Nephron (organoid): ENCODE data around the gene DISP3.

Experiments
- H3K27ac Mint-ChIP-seq, 3 experiments: 2 replicates each; pipeline ENCODE4 v1.8.0; 2020; ENCODE audit warnings: mixed read lengths in 3 of 3, mild to moderate bottlenecking in 2 of 3, moderate library complexity in 1 of 3
- H3K27me3 Mint-ChIP-seq: 2 replicates; pipeline ENCODE4 v1.8.0; 2021; ENCODE audit warnings: low read depth, mild to moderate bottlenecking, moderate library complexity, mixed read lengths
- H3K36me3 Mint-ChIP-seq: 2 replicates; pipeline ENCODE4 v1.8.0; 2020; ENCODE audit warnings: low read depth, mixed read lengths
- H3K4me1 Mint-ChIP-seq: 2 replicates; pipeline ENCODE4 v1.8.0; 2020; ENCODE audit warnings: mixed read lengths
- H3K4me3 Mint-ChIP-seq, 3 experiments: 2 replicates each; pipeline ENCODE4 v1.8.0; 2020; ENCODE audit warnings: mild to moderate bottlenecking in 3 of 3, mixed read lengths in 3 of 3, moderate library complexity in 2 of 3
- H3K9me3 Mint-ChIP-seq: 2 replicates; pipeline ENCODE4 v1.8.0; 2020; ENCODE audit warnings: mixed read lengths
- TF ChIP-seq, protein P1 (sequence below), 3 experiments: fragments of 200-600 bp; sonication (generic); IDR thresholded peaks; one replicate each; pipeline ENCODE4 v1.5.0; 2021; ENCODE audit warnings: antibody characterized with exemption in 3 of 3; ENCODE audit not compliant: unreplicated experiment in 3 of 3

The DISP3 gene

DNA sequence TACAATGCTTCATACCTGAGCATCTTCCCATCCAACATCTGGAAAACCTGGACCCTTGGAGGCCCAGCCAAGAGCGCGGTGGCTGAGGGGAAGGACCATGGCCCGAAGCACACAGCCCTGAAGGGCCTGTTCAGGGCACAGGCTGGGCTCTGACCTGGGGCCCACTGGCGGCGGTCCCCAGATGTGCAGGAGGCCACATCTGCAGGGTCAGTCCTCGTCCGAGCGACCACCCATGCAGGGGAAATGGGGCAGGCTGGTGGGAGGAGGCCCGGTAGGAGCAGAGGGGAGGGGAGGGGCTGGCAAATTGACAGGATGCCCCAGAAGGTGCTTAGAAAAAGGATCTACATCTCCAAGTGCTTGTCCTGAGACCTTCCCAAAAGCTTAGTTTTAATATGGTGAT is 59.9 kb downstream of the DISP3 start:
- Mint-ChIP-seq H3K36me3 (no peaks in the 10 kb centered on the region), H3K4me3 (no peak overlapping the region), H3K4me1 (no peaks in the 10 kb centered on the region), H3K27ac (no peak overlapping the region), H3K9me3 (no peaks in the 10 kb centered on the region), H3K27me3 (peaks cover 26% of the 10 kb centered on the region)
- TF ChIP-seq, protein P1, sequence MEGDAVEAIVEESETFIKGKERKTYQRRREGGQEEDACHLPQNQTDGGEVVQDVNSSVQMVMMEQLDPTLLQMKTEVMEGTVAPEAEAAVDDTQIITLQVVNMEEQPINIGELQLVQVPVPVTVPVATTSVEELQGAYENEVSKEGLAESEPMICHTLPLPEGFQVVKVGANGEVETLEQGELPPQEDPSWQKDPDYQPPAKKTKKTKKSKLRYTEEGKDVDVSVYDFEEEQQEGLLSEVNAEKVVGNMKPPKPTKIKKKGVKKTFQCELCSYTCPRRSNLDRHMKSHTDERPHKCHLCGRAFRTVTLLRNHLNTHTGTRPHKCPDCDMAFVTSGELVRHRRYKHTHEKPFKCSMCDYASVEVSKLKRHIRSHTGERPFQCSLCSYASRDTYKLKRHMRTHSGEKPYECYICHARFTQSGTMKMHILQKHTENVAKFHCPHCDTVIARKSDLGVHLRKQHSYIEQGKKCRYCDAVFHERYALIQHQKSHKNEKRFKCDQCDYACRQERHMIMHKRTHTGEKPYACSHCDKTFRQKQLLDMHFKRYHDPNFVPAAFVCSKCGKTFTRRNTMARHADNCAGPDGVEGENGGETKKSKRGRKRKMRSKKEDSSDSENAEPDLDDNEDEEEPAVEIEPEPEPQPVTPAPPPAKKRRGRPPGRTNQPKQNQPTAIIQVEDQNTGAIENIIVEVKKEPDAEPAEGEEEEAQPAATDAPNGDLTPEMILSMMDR (IDR thresholded peaks at IDR 0.05; ENCODE audit: unreplicated experiment in 3 of 3), result no peak

GRCh38 chr1:11539850-11540772 is 61.2 kb downstream of the DISP3 start:
- H3K9me3 Mint-ChIP-seq, result no peaks in the 10 kb centered on the region
- no peaks in the 10 kb centered on the region for H3K36me3 Mint-ChIP-seq
- peaks cover 26% of the 10 kb centered on the region for H3K27me3 Mint-ChIP-seq
- no peaks in the 10 kb centered on the region for H3K4me1 Mint-ChIP-seq
- no peak overlapping the region for H3K27ac Mint-ChIP-seq
- no peak overlapping the region for H3K4me3 Mint-ChIP-seq
- TF ChIP-seq, protein P1 (IDR thresholded peaks at IDR 0.05; ENCODE audit: unreplicated experiment in 3 of 3), result no peak

DNA sequence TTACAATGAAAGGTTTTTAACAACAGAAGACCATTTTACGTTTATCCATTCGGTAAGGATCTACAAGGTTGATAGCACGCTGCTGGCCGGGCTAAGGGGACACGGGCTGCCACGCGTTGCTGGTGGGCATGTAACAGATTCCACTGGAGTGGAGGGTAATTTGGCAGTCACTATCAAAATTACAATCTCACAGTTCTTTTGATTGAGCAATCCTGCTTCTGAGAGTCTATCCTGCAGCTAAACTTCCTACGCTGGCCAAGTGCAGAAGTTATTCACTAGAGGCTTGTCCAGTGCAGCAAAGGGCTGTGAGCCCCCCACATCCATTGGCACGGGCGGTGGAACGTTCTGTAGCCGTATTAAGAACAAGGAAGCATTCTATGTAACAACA is 61.8 kb downstream of the DISP3 start:
- Mint-ChIP-seq H3K36me3 (no peaks in the 10 kb centered on the region), H3K9me3 (no peaks in the 10 kb centered on the region), H3K27me3 (peaks cover 26% of the 10 kb centered on the region), H3K4me3 (no peak overlapping the region), H3K27ac (no peak overlapping the region), H3K4me1 (no peaks in the 10 kb centered on the region)
- TF ChIP-seq, protein P1 (IDR thresholded peaks at IDR 0.05; ENCODE audit: unreplicated experiment in 3 of 3), result no peak

DNA sequence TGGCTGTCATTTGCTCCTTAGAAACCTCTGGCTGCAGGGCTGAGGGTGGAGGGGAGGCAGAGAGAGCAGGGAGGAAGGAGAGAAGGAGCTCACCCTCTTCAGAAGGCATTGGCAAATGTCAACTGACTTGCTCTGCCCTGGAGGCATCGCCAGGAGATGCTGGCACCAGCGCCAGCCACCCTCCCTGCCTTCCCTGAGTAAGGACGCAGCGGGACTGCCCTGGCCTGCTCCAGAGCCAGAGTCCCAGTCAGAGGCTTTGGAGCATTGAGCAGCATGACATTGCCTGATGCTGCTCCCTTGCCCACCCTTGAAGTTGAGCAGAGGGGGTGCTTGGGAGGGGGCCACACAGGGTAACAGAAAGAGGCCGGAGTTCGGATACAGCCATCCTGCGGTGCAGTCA is 62.3 kb downstream of the DISP3 start:
- Mint-ChIP-seq H3K27me3 (peaks cover 26% of the 10 kb centered on the region), H3K36me3 (no peaks in the 10 kb centered on the region), H3K9me3 (no peaks in the 10 kb centered on the region), H3K27ac (no peak overlapping the region), H3K4me1 (no peaks in the 10 kb centered on the region), H3K4me3 (no peak overlapping the region)
- TF ChIP-seq, protein P1 (IDR thresholded peaks at IDR 0.05; ENCODE audit: unreplicated experiment in 3 of 3), result no peak

- Mint-ChIP-seq H3K27me3 (peaks cover 29% of the 10 kb centered on the region), H3K27ac (no peak overlapping the region), H3K4me1 (no peaks in the 10 kb centered on the region), H3K36me3 (no peaks in the 10 kb centered on the region), H3K4me3 (no peak overlapping the region), H3K9me3 (no peaks in the 10 kb centered on the region)
- TF ChIP-seq, protein P1 (IDR thresholded peaks at IDR 0.05; ENCODE audit: unreplicated experiment in 3 of 3), result no peak
Measured at GRCh38 chr1:11541956-11542355, 63.0 kb downstream of the DISP3 start.

DNA sequence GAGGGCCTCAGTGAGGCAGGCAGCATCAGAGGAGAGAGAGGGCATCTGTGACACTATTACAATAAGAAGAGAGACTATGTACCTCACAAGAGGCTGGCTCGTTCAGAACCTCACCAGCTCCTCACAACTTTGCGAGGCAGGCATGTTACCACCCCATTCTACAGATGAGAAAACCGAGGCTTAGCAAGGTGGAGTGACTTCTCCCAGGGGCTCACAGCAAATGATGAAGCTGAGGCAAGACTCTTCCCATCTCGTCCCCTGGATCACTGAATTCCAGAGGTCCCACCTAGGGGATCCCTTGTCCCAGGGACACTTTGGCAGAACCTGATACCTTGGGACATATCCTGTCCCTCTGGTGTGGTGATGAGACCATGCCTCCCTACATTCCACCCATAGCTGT is 64.4 kb downstream of the DISP3 start:
- no peaks in the 10 kb centered on the region for H3K36me3 Mint-ChIP-seq
- no peak overlapping the region for H3K4me3 Mint-ChIP-seq
- peaks cover 37% of the 10 kb centered on the region for H3K27me3 Mint-ChIP-seq
- no peak overlapping the region for H3K27ac Mint-ChIP-seq
- no peaks in the 10 kb centered on the region for H3K9me3 Mint-ChIP-seq
- TF ChIP-seq, protein P1 (IDR thresholded peaks at IDR 0.05; ENCODE audit: unreplicated experiment in 3 of 3), result no peak
- H3K4me1 Mint-ChIP-seq, result no peaks in the 10 kb centered on the region
